K562 (cell line): ENCODE measurements around the gene PPP1R37. TPM values are rescaled to one million over a fixed set of nuclear protein-coding genes. Genes with fewer than 3 reads are reported as not detected.

ENCODE experiments used
- ADNP ChIP-seq: fragments of 200-800 bp; sonication (Bioruptor generic); IDR thresholded peaks from 2 replicates; pipeline ENCODE4 v1.6.1; 2016; ENCODE audit warnings: missing genetic modification characterization, missing compliant biosample characterization
- ARHGAP35 ChIP-seq: fragments of 450-650 bp; IDR thresholded peaks from 2 replicates; pipeline ENCODE4 v1.6.1; 2018; ENCODE audit not compliant: partially characterized antibody
- ARID1B ChIP-seq: fragments of 450-650 bp; IDR thresholded peaks from 2 replicates; pipeline ENCODE4 v1.6.1; 2016; ENCODE audit warnings: antibody characterized with exemption, mild to moderate bottlenecking, inconsistent platforms
- ARID4B ChIP-seq: sonication (generic); formaldehyde crosslinking; IDR thresholded peaks from 2 replicates; pipeline ENCODE4 v1.8.0; 2022; ENCODE audit warnings: mild to moderate bottlenecking, missing genetic modification reagents
- CREB1 ChIP-seq, 2 experiments: sonication (generic) in 1 of 2; formaldehyde crosslinking in 1 of 2; IDR thresholded peaks; 2 replicates each; pipeline versions ENCODE4 v1.6.1 to v1.8.0; 2012 to 2022; ENCODE audit warnings: inconsistent platforms in 1 of 2, mild to moderate bottlenecking in 1 of 2, missing genetic modification reagents in 1 of 2, moderate library complexity in 1 of 2
- CTBP1 ChIP-seq: fragments of 450-650 bp; IDR thresholded peaks from 2 replicates; pipeline ENCODE4 v1.6.1; 2016; ENCODE audit warnings: borderline replicate concordance
- DPF2 ChIP-seq: fragments of 450-650 bp; IDR thresholded peaks from 2 replicates; pipeline ENCODE4 v1.6.1; 2016
- EGR1 ChIP-seq: fragments of 450-650 bp; conservative IDR thresholded peaks from 2 replicates; pipeline ENCODE4 v1.6.1; 2017; ENCODE audit warnings: mild to moderate bottlenecking
- ESRRA ChIP-seq: fragments of 450-650 bp; IDR thresholded peaks from 2 replicates; pipeline ENCODE4 v1.6.1; 2014; ENCODE audit warnings: low read depth, mild to moderate bottlenecking, moderate library complexity, borderline replicate concordance
- GTF2F1 ChIP-seq: IDR thresholded peaks from 2 replicates; pipeline ENCODE4 v1.6.1; 2011; ENCODE audit warnings: low read depth, low read length, improper control_type of control experiment
- LCOR ChIP-seq: sonication (generic); formaldehyde crosslinking; IDR thresholded peaks from 2 replicates; pipeline ENCODE4 v1.8.0; 2022; ENCODE audit warnings: mild to moderate bottlenecking, missing genetic modification reagents
- MAFK ChIP-seq: IDR thresholded peaks from 2 replicates; pipeline ENCODE4 v1.6.1; 2011; ENCODE audit warnings: low read length, improper control_type of control experiment
- PHF21A ChIP-seq: fragments of 450-650 bp; IDR thresholded peaks from 2 replicates; pipeline ENCODE4 v1.6.1; 2017; ENCODE audit warnings: low read depth, borderline replicate concordance
- PKNOX1 ChIP-seq: fragments of 450-650 bp; IDR thresholded peaks from 2 replicates; pipeline ENCODE4 v1.6.1; 2016
- RNF2 ChIP-seq: sonication (generic); IDR thresholded peaks from 2 replicates; pipeline ENCODE4 v1.6.1; 2016
- RUNX1 ChIP-seq: sonication (generic); IDR thresholded peaks from 2 replicates; pipeline ENCODE4 v1.6.1; 2016; ENCODE audit warnings: antibody characterized with exemption, low read depth
- USF2 ChIP-seq: sonication (generic); formaldehyde crosslinking; IDR thresholded peaks from 2 replicates; pipeline ENCODE4 v1.5.0; 2020; ENCODE audit warnings: missing genetic modification reagents
- ZFP36 ChIP-seq: fragments of 150-350 bp; IDR thresholded peaks from 2 replicates; pipeline ENCODE4 v1.6.1; 2018; ENCODE audit warnings: low read length, low read depth; ENCODE audit not compliant: partially characterized antibody
- ZNF316 ChIP-seq: fragments of 450-650 bp; IDR thresholded peaks from 2 replicates; pipeline ENCODE4 v1.6.1; 2016
- ZNF449 ChIP-seq: fragments of 250-450 bp; sonication (Bioruptor Pico); IDR thresholded peaks from 2 replicates; pipeline ENCODE4 v1.8.0; 2022; ENCODE audit warnings: moderate library complexity, mild to moderate bottlenecking, inconsistent platforms
- polyA plus RNA-seq, 8 experiments: library from polyadenylated mRNA; depleted of rRNA in 4 of 8; stranded (reverse) in 5 of 8; unstranded in 3 of 8; fragments of >200 nt; fragmentation: Nextera tagmentation in 2 of 8; fragmentation: Illumina TruSeq in 1 of 8; extraction: Ambion mirVana in 2 of 8; extraction: Trizol in 1 of 8; gene quantifications; 2 replicates each; pipeline versions ENCODE4 v1.2.1 to v1.2.3, GENCODE V29; 2011 to 2014; ENCODE audit warnings: inconsistent platforms in 1 of 8, missing spikeins in 1 of 8
- total RNA-seq, 7 experiments: library from RNA; depleted of rRNA in 6 of 7; stranded (reverse); fragments of >200 nt in 6 of 7; fragmentation: Illumina TruSeq in 2 of 7; extraction: Trizol in 2 of 7; gene quantifications; 2 replicates each; pipeline versions ENCODE4 v1.2.1 to v1.2.3, GENCODE V29; 2011 to 2021; ENCODE audit warnings: low replicate concordance in 1 of 7

The PPP1R37 gene
- total and polyA plus RNA-seq, 9 of the 15 experiments (the other 6 are each of a cell fraction or from before 2014, with no cell fraction given), result 0.04 to 20.3 (median 7.3) TPM

GRCh38 chr19:45154064-45154827 lies 61.3 kb downstream of the PPP1R37 start (continued):
- TF ChIP-seq USF2 (CRISPR knock-in tag) (peak; percentile 86), ZFP36 (peak; percentile 96), LCOR (CRISPR knock-in tag) (peak; percentile 99), ESRRA (peak; percentile 37; the same call in 1 of the 2 replicates), ADNP (peak; percentile 84), MAFK (no peak), PKNOX1 (peak; percentile 37; the same call in 1 of the 2 replicates), DPF2 (peak; percentile 90), RUNX1 (no peak), ZNF316 (peak; percentile 64), CREB1 (IDR thresholded peaks at IDR 0.05) (0 out of 2 replicates have a peak, but pooled peaks have one; percentile 47), CREB1 (CRISPR knock-in tag; IDR thresholded peaks at IDR 0.05) (peak; percentile 49; the same call in 1 of the 2 replicates), RNF2 (peak; percentile 32; the same call in 1 of the 2 replicates), ARID4B (CRISPR knock-in tag) (peak; percentile 45; the same call in 1 of the 2 replicates), ARHGAP35 (peak; percentile 42), CTBP1 (peak; percentile 25; the same call in 1 of the 2 replicates), EGR1 (peak; percentile 97), ARID1B (peak; percentile 77), PHF21A (peak; percentile 85; the same call in 1 of the 2 replicates), ZNF449 (CRISPR knock-in tag) (no peak), GTF2F1 (no peak)
